Vagina (tissue), 2 donors: ENCODE results near the gene RIC8B.

Source experiments
- CTCF ChIP-seq, 3 experiments: fragments of 450-650 bp in 2 of 3; fragments of 200-600 bp in 1 of 3; sonication (generic) in 1 of 3; IDR thresholded peaks; one replicate each; pipeline ENCODE4 v1.5.1; 2017 to 2019; ENCODE audit warnings: antibody characterized with exemption in 3 of 3, mild to moderate bottlenecking in 2 of 3, moderate library complexity in 2 of 3
- POLR2A ChIP-seq, 2 donors: fragments of 450-650 bp; IDR thresholded peaks; one replicate each; pipeline ENCODE4 v1.6.1; 2017; ENCODE audit warnings: antibody characterized with exemption in 2 of 2, mild to moderate bottlenecking in 2 of 2, moderate library complexity in 2 of 2

GRCh38 chr12:106764738-106765137 lies 9.7 kb upstream of the RIC8B start:
- no peak for TF ChIP-seq POLR2A (IDR thresholded peaks at IDR 0.05)
- TF ChIP-seq CTCF (IDR thresholded peaks at IDR 0.05), result no peak
